WTC11 (cell line): Measurements from ENCODE around the gene SH3PXD2A. TPM values are rescaled to one million over a fixed set of nuclear protein-coding genes. Genes with fewer than 3 reads are reported as not detected.

Source experiments
- ATAC-seq: fragments of 200-7000 bp; cut with Tn5 transposase; 2 replicates; pipeline ENCODE4 v1.10.0; 2021; ENCODE audit warnings: mild to moderate bottlenecking, moderate library complexity
- CTCF ChIA-PET: fragments of 300-600 bp; sonication (Branson Sonifier 250); formaldehyde crosslinking; loops from one replicate; lab custom pipeline; 2021; ENCODE audit warnings: antibody characterized with exemption; lab: Charles Lee
- POLR2A ChIA-PET: fragments of 350-600 bp; sonication (Branson Sonifier 250); formaldehyde crosslinking; loops from one replicate; lab custom pipeline; 2021; ENCODE audit warnings: antibody characterized with exemption; lab: Charles Lee
- DNase-seq: peaks from one replicate; pipeline ENCODE4 v3.0.0; 2021; ENCODE audit warnings: low spot score
- H3K27ac Mint-ChIP-seq: 2 replicates; pipeline ENCODE4 v1.8.0; 2021; ENCODE audit warnings: mixed read lengths
- H3K27me3 Mint-ChIP-seq: 2 replicates; pipeline ENCODE4 v1.8.0; 2021; ENCODE audit warnings: low read depth, mild to moderate bottlenecking, moderate library complexity, mixed read lengths
- H3K36me3 Mint-ChIP-seq: 2 replicates; pipeline ENCODE4 v1.8.0; 2021; ENCODE audit warnings: mixed read lengths
- H3K4me1 Mint-ChIP-seq: 2 replicates; pipeline ENCODE4 v1.8.0; 2022; ENCODE audit warnings: mixed read lengths
- H3K4me3 Mint-ChIP-seq: 2 replicates; pipeline ENCODE4 v1.8.0; 2021; ENCODE audit warnings: mild to moderate bottlenecking, moderate library complexity, mixed read lengths
- H3K9me3 Mint-ChIP-seq: 2 replicates; pipeline ENCODE4 v1.8.0; 2021; ENCODE audit warnings: mixed read lengths
- CBFB ChIP-seq: sonication (generic); formaldehyde crosslinking; IDR thresholded peaks from 2 replicates; pipeline ENCODE4 v1.8.1; 2022; ENCODE audit warnings: mild to moderate bottlenecking, low read depth, missing genetic modification reagents
- E2F1 ChIP-seq: sonication (generic); formaldehyde crosslinking; IDR thresholded peaks from 2 replicates; pipeline ENCODE4 v1.8.0; 2022; ENCODE audit warnings: mild to moderate bottlenecking, missing genetic modification reagents
- ELF4 ChIP-seq: sonication (generic); formaldehyde crosslinking; IDR thresholded peaks from 2 replicates; pipeline ENCODE4 v1.8.1; 2022; ENCODE audit warnings: low read depth, mild to moderate bottlenecking, moderate library complexity, missing genetic modification reagents
- FOXP1 ChIP-seq: sonication (generic); formaldehyde crosslinking; IDR thresholded peaks from 2 replicates; pipeline ENCODE4 v1.8.0; 2022; ENCODE audit warnings: missing genetic modification reagents, mild to moderate bottlenecking, moderate library complexity, borderline replicate concordance
- GABPB1 ChIP-seq: sonication (generic); formaldehyde crosslinking; IDR thresholded peaks from 2 replicates; pipeline ENCODE4 v1.8.1; 2023; ENCODE audit warnings: mild to moderate bottlenecking, missing genetic modification reagents
- GRHL2 ChIP-seq: fragments of 250-450 bp; sonication (Bioruptor Pico); IDR thresholded peaks from 2 replicates; pipeline ENCODE4 v1.8.0; 2022; ENCODE audit warnings: mild to moderate bottlenecking, moderate library complexity; ENCODE audit not compliant: insufficient replicate concordance, severe bottlenecking
- GTF2I ChIP-seq: fragments of 250-450 bp; sonication (Bioruptor Pico); conservative IDR thresholded peaks from 2 replicates; pipeline ENCODE4 v1.4.0; 2021; ENCODE audit warnings: mild to moderate bottlenecking
- HMGXB4 ChIP-seq: sonication (generic); formaldehyde crosslinking; IDR thresholded peaks from 2 replicates; pipeline ENCODE4 v1.8.1; 2023; ENCODE audit warnings: mild to moderate bottlenecking, moderate library complexity, missing genetic modification reagents
- KAT7 ChIP-seq: sonication (generic); formaldehyde crosslinking; IDR thresholded peaks from 2 replicates; pipeline ENCODE4 v1.8.1; 2023; ENCODE audit warnings: missing genetic modification reagents, mild to moderate bottlenecking, borderline replicate concordance
- NFE2L1 ChIP-seq: sonication (generic); formaldehyde crosslinking; IDR thresholded peaks from 2 replicates; pipeline ENCODE4 v1.8.1; 2023; ENCODE audit warnings: missing genetic modification reagents
- NR1H2 ChIP-seq: sonication (generic); formaldehyde crosslinking; IDR thresholded peaks from 2 replicates; pipeline ENCODE4 v1.9.0; 2021; ENCODE audit warnings: mild to moderate bottlenecking, moderate library complexity, missing genetic modification reagents
- ZNF317 ChIP-seq: sonication (generic); formaldehyde crosslinking; IDR thresholded peaks from 2 replicates; pipeline ENCODE4 v1.8.1; 2023; ENCODE audit warnings: low read depth, mild to moderate bottlenecking, moderate library complexity, missing genetic modification reagents, borderline replicate concordance
- ZNF396 ChIP-seq: fragments of 250-450 bp; sonication (Bioruptor Pico); IDR thresholded peaks from 2 replicates; pipeline ENCODE4 v1.8.0; 2021; ENCODE audit warnings: mild to moderate bottlenecking, moderate library complexity, borderline replicate concordance
- total RNA-seq: library from RNA; stranded (reverse); gene quantifications from 3 replicates; pipeline ENCODE4 v1.2.3, GENCODE V29; 2021
- TF ChIP-seq, protein P1 (sequence below): sonication (generic); formaldehyde crosslinking; IDR thresholded peaks from 2 replicates; pipeline ENCODE4 v1.8.1; 2022; ENCODE audit warnings: missing genetic modification reagents, borderline replicate concordance
- TF ChIP-seq, protein P2 (sequence below): fragments of 250-450 bp; sonication (Bioruptor Pico); conservative IDR thresholded peaks from 2 replicates; pipeline ENCODE4 v1.9.0; 2021; ENCODE audit warnings: mild to moderate bottlenecking
- TF ChIP-seq, protein P3 (sequence below): sonication (generic); formaldehyde crosslinking; IDR thresholded peaks from 2 replicates; pipeline ENCODE4 v1.8.0; 2022; ENCODE audit warnings: missing genetic modification reagents
- TF ChIP-seq, protein P4 (sequence below): sonication (generic); formaldehyde crosslinking; IDR thresholded peaks from 2 replicates; pipeline ENCODE4 v1.8.1; 2023; ENCODE audit warnings: mild to moderate bottlenecking, missing genetic modification reagents
- TF ChIP-seq, protein P5 (sequence below): fragments of 250-450 bp; sonication (Bioruptor Pico); IDR thresholded peaks from 2 replicates; pipeline ENCODE4 v1.9.0; 2021; ENCODE audit warnings: mild to moderate bottlenecking, borderline replicate concordance

SH3PXD2A gene
- total RNA-seq, 1 experiment from 2014 or later, result 15.7 TPM

GRCh38 chr10:103654925-103655324 lies 200.5 kb downstream of the SH3PXD2A start:
- Mint-ChIP-seq H3K27ac (no peak overlapping the region), H3K9me3 (peaks cover 9% of the 10 kb centered on the region), H3K27me3 (no peaks in the 10 kb centered on the region), H3K4me1 (peaks cover 44% of the 10 kb centered on the region), H3K36me3 (peaks cover 17% of the 10 kb centered on the region), H3K4me3 (no peak overlapping the region)
- no peak for TF ChIP-seq GRHL2 (CRISPR knock-in tag)
- no peak for TF ChIP-seq GTF2I
- TF ChIP-seq CBFB (CRISPR knock-in tag), result no peak
- no peak for TF ChIP-seq E2F1 (CRISPR knock-in tag)
- TF ChIP-seq HMGXB4 (CRISPR knock-in tag), result no peak
- TF ChIP-seq ZNF317, result no peak
- TF ChIP-seq ELF4 (CRISPR knock-in tag), result no peak
- TF ChIP-seq, protein P1, sequence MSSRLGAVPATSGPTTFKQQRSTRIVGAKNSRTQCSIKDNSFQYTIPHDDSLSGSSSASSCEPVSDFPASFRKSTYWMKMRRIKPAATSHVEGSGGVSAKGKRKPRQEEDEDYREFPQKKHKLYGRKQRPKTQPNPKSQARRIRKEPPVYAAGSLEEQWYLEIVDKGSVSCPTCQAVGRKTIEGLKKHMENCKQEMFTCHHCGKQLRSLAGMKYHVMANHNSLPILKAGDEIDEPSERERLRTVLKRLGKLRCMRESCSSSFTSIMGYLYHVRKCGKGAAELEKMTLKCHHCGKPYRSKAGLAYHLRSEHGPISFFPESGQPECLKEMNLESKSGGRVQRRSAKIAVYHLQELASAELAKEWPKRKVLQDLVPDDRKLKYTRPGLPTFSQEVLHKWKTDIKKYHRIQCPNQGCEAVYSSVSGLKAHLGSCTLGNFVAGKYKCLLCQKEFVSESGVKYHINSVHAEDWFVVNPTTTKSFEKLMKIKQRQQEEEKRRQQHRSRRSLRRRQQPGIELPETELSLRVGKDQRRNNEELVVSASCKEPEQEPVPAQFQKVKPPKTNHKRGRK (CRISPR knock-in tag), result no peak
- TF ChIP-seq NFE2L1, result no peak
- TF ChIP-seq FOXP1 (CRISPR knock-in tag), result no peak
- no peak for TF ChIP-seq GABPB1 (CRISPR knock-in tag)
- TF ChIP-seq ZNF396, result no peak
- TF ChIP-seq, protein P2, sequence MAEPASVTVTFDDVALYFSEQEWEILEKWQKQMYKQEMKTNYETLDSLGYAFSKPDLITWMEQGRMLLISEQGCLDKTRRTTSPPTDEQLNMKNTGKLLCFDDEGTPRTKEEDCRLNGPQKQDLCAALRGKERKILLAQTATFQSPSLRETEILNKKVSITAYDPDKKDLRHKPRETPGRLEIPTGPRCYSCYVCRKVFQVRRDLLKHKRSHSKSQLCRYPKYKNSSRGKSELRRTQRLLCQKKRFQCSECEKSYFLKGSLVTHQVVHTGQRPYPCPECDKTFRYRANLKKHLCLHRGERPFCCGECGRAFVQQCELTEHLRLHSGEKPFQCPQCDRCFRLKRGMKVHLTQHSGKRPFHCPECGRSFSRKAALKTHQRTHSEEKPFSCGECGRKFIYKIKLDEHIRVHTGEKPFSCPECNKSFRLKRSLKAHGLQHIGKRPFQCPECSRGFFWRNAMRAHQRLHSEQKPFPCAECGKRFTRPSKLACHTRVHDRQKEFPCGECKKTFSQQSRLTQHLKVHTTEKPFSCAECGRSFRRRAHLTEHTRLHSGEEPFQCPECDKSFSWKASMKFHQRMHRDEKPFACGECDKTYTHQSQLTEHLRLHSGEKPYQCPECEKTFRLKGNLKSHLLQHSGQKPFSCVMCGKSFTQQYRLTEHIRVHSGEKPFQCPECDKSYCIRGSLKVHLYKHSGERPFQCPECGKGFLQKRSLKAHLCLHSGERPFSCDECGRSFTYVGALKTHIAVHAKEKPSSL (CRISPR knock-in tag), result no peak
- TF ChIP-seq NR1H2 (CRISPR knock-in tag), result no peak
- TF ChIP-seq, protein P3, sequence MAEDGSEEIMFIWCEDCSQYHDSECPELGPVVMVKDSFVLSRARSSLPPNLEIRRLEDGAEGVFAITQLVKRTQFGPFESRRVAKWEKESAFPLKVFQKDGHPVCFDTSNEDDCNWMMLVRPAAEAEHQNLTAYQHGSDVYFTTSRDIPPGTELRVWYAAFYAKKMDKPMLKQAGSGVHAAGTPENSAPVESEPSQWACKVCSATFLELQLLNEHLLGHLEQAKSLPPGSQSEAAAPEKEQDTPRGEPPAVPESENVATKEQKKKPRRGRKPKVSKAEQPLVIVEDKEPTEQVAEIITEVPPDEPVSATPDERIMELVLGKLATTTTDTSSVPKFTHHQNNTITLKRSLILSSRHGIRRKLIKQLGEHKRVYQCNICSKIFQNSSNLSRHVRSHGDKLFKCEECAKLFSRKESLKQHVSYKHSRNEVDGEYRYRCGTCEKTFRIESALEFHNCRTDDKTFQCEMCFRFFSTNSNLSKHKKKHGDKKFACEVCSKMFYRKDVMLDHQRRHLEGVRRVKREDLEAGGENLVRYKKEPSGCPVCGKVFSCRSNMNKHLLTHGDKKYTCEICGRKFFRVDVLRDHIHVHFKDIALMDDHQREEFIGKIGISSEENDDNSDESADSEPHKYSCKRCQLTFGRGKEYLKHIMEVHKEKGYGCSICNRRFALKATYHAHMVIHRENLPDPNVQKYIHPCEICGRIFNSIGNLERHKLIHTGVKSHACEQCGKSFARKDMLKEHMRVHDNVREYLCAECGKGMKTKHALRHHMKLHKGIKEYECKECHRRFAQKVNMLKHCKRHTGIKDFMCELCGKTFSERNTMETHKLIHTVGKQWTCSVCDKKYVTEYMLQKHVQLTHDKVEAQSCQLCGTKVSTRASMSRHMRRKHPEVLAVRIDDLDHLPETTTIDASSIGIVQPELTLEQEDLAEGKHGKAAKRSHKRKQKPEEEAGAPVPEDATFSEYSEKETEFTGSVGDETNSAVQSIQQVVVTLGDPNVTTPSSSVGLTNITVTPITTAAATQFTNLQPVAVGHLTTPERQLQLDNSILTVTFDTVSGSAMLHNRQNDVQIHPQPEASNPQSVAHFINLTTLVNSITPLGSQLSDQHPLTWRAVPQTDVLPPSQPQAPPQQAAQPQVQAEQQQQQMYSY (CRISPR knock-in tag), result no peak
- ATAC-seq (no peak), DNase-seq (no peak)
- ChIA-PET CTCF (no interaction called here), POLR2A (no interaction called here)

GRCh38 chr10:103653581-103654037 lies 201.8 kb downstream of the SH3PXD2A start:
- H3K36me3 Mint-ChIP-seq, result peaks cover 17% of the 10 kb centered on the region
- no peak overlapping the region for H3K27ac Mint-ChIP-seq
- ATAC-seq, result no peak
- H3K4me1 Mint-ChIP-seq, result peaks cover 53% of the 10 kb centered on the region
- ChIA-PET POLR2A (no interaction called here), CTCF (interaction anchor here (0.5 to 5.3 kb wide), 2 partner anchors 10 to 32 kb away, joined by 4 to 33 read pairs; no protein-coding TSS in a partner anchor)
- peaks cover 9% of the 10 kb centered on the region for H3K9me3 Mint-ChIP-seq
- no peak overlapping the region for H3K4me3 Mint-ChIP-seq
- DNase-seq, result no peak
- H3K27me3 Mint-ChIP-seq, result no peaks in the 10 kb centered on the region
- TF ChIP-seq, protein P4, sequence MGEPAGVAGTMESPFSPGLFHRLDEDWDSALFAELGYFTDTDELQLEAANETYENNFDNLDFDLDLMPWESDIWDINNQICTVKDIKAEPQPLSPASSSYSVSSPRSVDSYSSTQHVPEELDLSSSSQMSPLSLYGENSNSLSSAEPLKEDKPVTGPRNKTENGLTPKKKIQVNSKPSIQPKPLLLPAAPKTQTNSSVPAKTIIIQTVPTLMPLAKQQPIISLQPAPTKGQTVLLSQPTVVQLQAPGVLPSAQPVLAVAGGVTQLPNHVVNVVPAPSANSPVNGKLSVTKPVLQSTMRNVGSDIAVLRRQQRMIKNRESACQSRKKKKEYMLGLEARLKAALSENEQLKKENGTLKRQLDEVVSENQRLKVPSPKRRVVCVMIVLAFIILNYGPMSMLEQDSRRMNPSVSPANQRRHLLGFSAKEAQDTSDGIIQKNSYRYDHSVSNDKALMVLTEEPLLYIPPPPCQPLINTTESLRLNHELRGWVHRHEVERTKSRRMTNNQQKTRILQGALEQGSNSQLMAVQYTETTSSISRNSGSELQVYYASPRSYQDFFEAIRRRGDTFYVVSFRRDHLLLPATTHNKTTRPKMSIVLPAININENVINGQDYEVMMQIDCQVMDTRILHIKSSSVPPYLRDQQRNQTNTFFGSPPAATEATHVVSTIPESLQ (CRISPR knock-in tag), result no peak
- TF ChIP-seq, protein P5, sequence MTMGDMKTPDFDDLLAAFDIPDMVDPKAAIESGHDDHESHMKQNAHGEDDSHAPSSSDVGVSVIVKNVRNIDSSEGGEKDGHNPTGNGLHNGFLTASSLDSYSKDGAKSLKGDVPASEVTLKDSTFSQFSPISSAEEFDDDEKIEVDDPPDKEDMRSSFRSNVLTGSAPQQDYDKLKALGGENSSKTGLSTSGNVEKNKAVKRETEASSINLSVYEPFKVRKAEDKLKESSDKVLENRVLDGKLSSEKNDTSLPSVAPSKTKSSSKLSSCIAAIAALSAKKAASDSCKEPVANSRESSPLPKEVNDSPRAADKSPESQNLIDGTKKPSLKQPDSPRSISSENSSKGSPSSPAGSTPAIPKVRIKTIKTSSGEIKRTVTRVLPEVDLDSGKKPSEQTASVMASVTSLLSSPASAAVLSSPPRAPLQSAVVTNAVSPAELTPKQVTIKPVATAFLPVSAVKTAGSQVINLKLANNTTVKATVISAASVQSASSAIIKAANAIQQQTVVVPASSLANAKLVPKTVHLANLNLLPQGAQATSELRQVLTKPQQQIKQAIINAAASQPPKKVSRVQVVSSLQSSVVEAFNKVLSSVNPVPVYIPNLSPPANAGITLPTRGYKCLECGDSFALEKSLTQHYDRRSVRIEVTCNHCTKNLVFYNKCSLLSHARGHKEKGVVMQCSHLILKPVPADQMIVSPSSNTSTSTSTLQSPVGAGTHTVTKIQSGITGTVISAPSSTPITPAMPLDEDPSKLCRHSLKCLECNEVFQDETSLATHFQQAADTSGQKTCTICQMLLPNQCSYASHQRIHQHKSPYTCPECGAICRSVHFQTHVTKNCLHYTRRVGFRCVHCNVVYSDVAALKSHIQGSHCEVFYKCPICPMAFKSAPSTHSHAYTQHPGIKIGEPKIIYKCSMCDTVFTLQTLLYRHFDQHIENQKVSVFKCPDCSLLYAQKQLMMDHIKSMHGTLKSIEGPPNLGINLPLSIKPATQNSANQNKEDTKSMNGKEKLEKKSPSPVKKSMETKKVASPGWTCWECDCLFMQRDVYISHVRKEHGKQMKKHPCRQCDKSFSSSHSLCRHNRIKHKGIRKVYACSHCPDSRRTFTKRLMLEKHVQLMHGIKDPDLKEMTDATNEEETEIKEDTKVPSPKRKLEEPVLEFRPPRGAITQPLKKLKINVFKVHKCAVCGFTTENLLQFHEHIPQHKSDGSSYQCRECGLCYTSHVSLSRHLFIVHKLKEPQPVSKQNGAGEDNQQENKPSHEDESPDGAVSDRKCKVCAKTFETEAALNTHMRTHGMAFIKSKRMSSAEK (CRISPR knock-in tag), result no peak
- no peak for TF ChIP-seq KAT7 (CRISPR knock-in tag)
